Ovary (tissue), 9 donors: ENCODE data around the gene PDIA2. TPM values are rescaled to one million over a fixed set of nuclear protein-coding genes. Genes with fewer than 3 reads are reported as not detected.
"Not testable (repeated sequence)": the region's sequence is repeated elsewhere in the genome, so short reads cannot be mapped to it uniquely, and the experiment has no call there.

ENCODE experiments used
- DNase-seq, 5 donors: peaks; one replicate each; pipeline ENCODE4 v3.0.0-alpha.2; 2019 to 2020
- H3K27ac ChIP-seq, 2 donors: fragments of 200-600 bp; one replicate each; pipeline versions ENCODE4 v1.5.1 to v1.8.0; 2019 to 2022
- H3K27me3 ChIP-seq: fragments of 200-600 bp; one replicate; pipeline ENCODE4 v1.8.0; 2022
- H3K36me3 ChIP-seq: fragments of 200-600 bp; sonication (generic); one replicate; pipeline ENCODE4 v1.5.1; 2019
- H3K4me1 ChIP-seq: one replicate; pipeline ENCODE4 v1.8.1; 2013; ENCODE audit warnings: mild to moderate bottlenecking, moderate library complexity; ENCODE audit not compliant: insufficient read depth
- H3K4me3 ChIP-seq: fragments of 200-600 bp; sonication (generic); one replicate; pipeline ENCODE4 v1.5.1; 2017
- H3K9me3 ChIP-seq, 2 donors: fragments of 200-600 bp in 1 of 2; sonication (generic) in 1 of 2; one replicate each; pipeline versions ENCODE4 v1.5.1 to v1.8.1; 2013 to 2019; ENCODE audit warnings: mild to moderate bottlenecking in 1 of 2, moderate library complexity in 1 of 2
- CTCF ChIP-seq, 3 donors: fragments of 450-650 bp in 2 of 3; fragments of 200-600 bp in 1 of 3; IDR thresholded peaks; one replicate each; pipeline versions ENCODE4 v1.5.1 to v1.8.0; 2016 to 2022; ENCODE audit warnings: antibody characterized with exemption in 3 of 3, mild to moderate bottlenecking in 1 of 3
- EP300 ChIP-seq: sonication (generic); formaldehyde crosslinking; IDR thresholded peaks from one replicate; pipeline ENCODE4 v1.6.1; 2017; ENCODE audit warnings: antibody characterized with exemption
- POLR2A ChIP-seq: fragments of 450-650 bp; IDR thresholded peaks from one replicate; pipeline ENCODE4 v1.6.1; 2017; ENCODE audit warnings: antibody characterized with exemption, mild to moderate bottlenecking, moderate library complexity
- WGBS, 3 donors: extraction: QIAGEN DNeasy Blood & Tissue Kit in 1 of 3; methylation state at CpG; one replicate each; pipeline versions ENCODE4 v1.1.5 to v1.1.7; 2013 to 2017; 5-methylcytosine and 5-hydroxymethylcytosine counted together
- intact Hi-C, 4 donors: fragments of 100-400 bp; cut with DNase I; formaldehyde crosslinking; loops; one replicate each; pipeline versions ENCODE4 v1.11.0 to v1.15.1; 2022 to 2023
- polyA plus RNA-seq, 2 donors: library from polyadenylated mRNA; stranded (reverse); fragments of 200-250 nt in 1 of 2; fragments of 350-450 nt in 1 of 2; fragmentation: Illumina TruSeq in 1 of 2; extraction: RNeasy Lipid Tissue Mini Kit (QIAGEN cat#74804) in 1 of 2; gene quantifications; one replicate each; pipeline ENCODE4 v1.2.3, GENCODE V29; 2013 to 2014
- total RNA-seq, 7 donors: library from RNA; depleted of rRNA in 2 of 7; stranded (reverse); fragments of >200 nt in 2 of 7; fragmentation: NEBNext Ultra II Directional in 3 of 7; extraction: Animal tissue kit (Norgen Biotek cat#: 25700) in 3 of 7; gene quantifications; one replicate each; pipeline versions ENCODE4 v1.1.0 to v1.2.4, GENCODE V29; 2016 to 2023
- donor health status: DM: no; HTN: no; CAD: no; lungs with moderate emphysema.
- donor health status: DM: no; HTN: no; CAD: no.
- donor health status: Bipolar disorder and iron deficiency.
- donor health status: DM: yes; HTN: yes; CAD: no.
- donor health status: DM: no; HTN: no; CAD: no.
- donor health status: DM: yes; HTN: yes; CAD: no.

PDIA2 gene
- total and polyA plus RNA-seq, 9 donors: 0.04 to 0.92 (median 0.32) TPM; not detected in 5

GRCh38 chr16:255183-255582 lies 27.8 kb upstream of the PDIA2 start:
- WGBS, 3 donors: 96 to 98% (median 98%) methylated on average over 6 of the region's 6 CpGs
- no peak overlapping the region for H3K27ac ChIP-seq

GRCh38 chr16:258091-258490 lies 24.9 kb upstream of the PDIA2 start:
- H3K4me1 ChIP-seq, H3K27ac ChIP-seq, H3K4me3 ChIP-seq, intact Hi-C loops, H3K36me3 ChIP-seq, H3K9me3 ChIP-seq, DNase-seq, H3K27me3 ChIP-seq: not testable (repeated sequence)
- 93 to 94% (median 94%) methylated on average over 10 to 13 of the region's 13 CpGs for WGBS, 3 donors

More at GRCh38 chr16:255183-255582, 27.8 kb upstream of the PDIA2 start:
- no peak for TF ChIP-seq POLR2A
- no peak for TF ChIP-seq CTCF (IDR thresholded peaks at IDR 0.05)
- TF ChIP-seq EP300: no peak
- Histone ChIP-seq H3K4me3 (no peak overlapping the region), H3K9me3 (no peaks in the 10 kb centered on the region), H3K36me3 (no peaks in the 10 kb centered on the region), H3K27me3 (no peaks in the 10 kb centered on the region), H3K4me1 (no peaks in the 10 kb centered on the region)
- intact Hi-C loops: no loop called here
- no peak for DNase-seq

- Histone ChIP-seq H3K4me1 (no peaks in the 10 kb centered on the region), H3K9me3 (no peaks in the 10 kb centered on the region), H3K27me3 (no peaks in the 10 kb centered on the region), H3K36me3 (no peaks in the 10 kb centered on the region), H3K27ac (no peak overlapping the region), H3K4me3 (no peak overlapping the region)
- no peak for DNase-seq
- 30 to 59% (median 42%) methylated on average over 10 of the region's 10 CpGs for WGBS, 3 donors
- intact Hi-C loops: no loop called here
- TF ChIP-seq EP300 (no peak), CTCF (IDR thresholded peaks at IDR 0.05) (no peak)
Observed at GRCh38 chr16:259226-259625, 23.7 kb upstream of the PDIA2 start.

- no peak overlapping the region for H3K4me3 ChIP-seq
Observed at GRCh38 chr16:259814-260253, 23.1 kb upstream of the PDIA2 start.

GRCh38 chr16:260326-260725 lies 22.6 kb upstream of the PDIA2 start:
- Histone ChIP-seq H3K4me1 (no peaks in the 10 kb centered on the region), H3K27me3 (no peaks in the 10 kb centered on the region), H3K27ac (no peak overlapping the region), H3K9me3 (no peaks in the 10 kb centered on the region), H3K36me3 (no peaks in the 10 kb centered on the region), H3K4me3 (no peak overlapping the region)
- TF ChIP-seq EP300 (no peak), POLR2A (no peak), CTCF (IDR thresholded peaks at IDR 0.05) (no peak)
- DNase-seq: no peak
- 93 to 95% (median 93%) methylated on average over 19 of the region's 19 CpGs for WGBS, 3 donors
- intact Hi-C loops: no loop called here

More at GRCh38 chr16:259814-260253, 23.1 kb upstream of the PDIA2 start:
- H3K27me3 ChIP-seq: no peaks in the 10 kb centered on the region
- intact Hi-C loops: no loop called here
- 86 to 92% (median 87%) methylated on average over 13 of the region's 13 CpGs for WGBS, 3 donors
- no peak for TF ChIP-seq POLR2A
- no peak for TF ChIP-seq CTCF (IDR thresholded peaks at IDR 0.05)
- no peak for TF ChIP-seq EP300
- H3K36me3 ChIP-seq: no peaks in the 10 kb centered on the region
- H3K4me1 ChIP-seq: no peaks in the 10 kb centered on the region
- H3K9me3 ChIP-seq: no peaks in the 10 kb centered on the region
- DNase-seq: no peak
- H3K27ac ChIP-seq: no peak overlapping the region
